Measurements from ENCODE around the gene TRIO. TPM values are rescaled to one million over a fixed set of nuclear protein-coding genes. Genes with fewer than 3 reads are reported as not detected.

The TRIO gene
- total and polyA plus RNA-seq, 2 of the 8 experiments (the other 6 are each of a cell fraction or from before 2014, with no cell fraction given) = 35.1 to 69.1 TPM

GRCh38 chr5:14510880-14511279, 367.7 kb downstream of the TRIO start:
- no peak for DNase-seq (ENCODE audit: low read depth in 1 of 2, low spot score in 2 of 2)
- 95% methylated on average over 6 of the region's 6 CpGs; no CpG with 5 or more reads in 1 of the 2 experiments for WGBS, 2 experiments (ENCODE audit: extremely low coverage in 1 of 2, insufficient coverage in 1 of 2, insufficient read length in 1 of 2, insufficient replicate concordance in 2 of 2, low coverage in 1 of 2, low lambda C conversion rate in 2 of 2, missing lambda C conversion rate in 1 of 2)

More at GRCh38 chr5:14510880-14511279, 367.7 kb downstream of the TRIO start:
- H4K20me1 ChIP-seq (replicated peaks in 1 of 2; ENCODE audit: control insufficient read depth in 1 of 2, insufficient read depth in 2 of 2, low read length in 2 of 2) = peaks cover 0 to 1% of the 10 kb centered on the region in 2 experiments
- no peaks in the 10 kb centered on the region for H3K79me1 ChIP-seq (ENCODE audit: low read depth, low read length)
- H3K27ac ChIP-seq (ENCODE audit: low read depth, low read length) = no peak overlapping the region
- CTCF ChIA-PET (ENCODE audit: partially characterized antibody) = interaction anchor here (0.9 to 6.5 kb wide), 5 partner anchors 12 to 143 kb away, joined by 3 to 51 read pairs (median 3); no protein-coding TSS in a partner anchor
- H4K8ac ChIP-seq (ENCODE audit: extremely low read depth, insufficient read depth, low read length) = no peak overlapping the region
- H3K4me3 ChIP-seq (ENCODE audit: extremely low read depth in 1 of 4, insufficient read depth in 2 of 4, low read depth in 3 of 4, low read length in 4 of 4) = no peak overlapping the region
- no peak overlapping the region for H2BK20ac ChIP-seq (ENCODE audit: low read length)
- TF ChIP-seq TBP (IDR thresholded peaks at IDR 0.05; ENCODE audit: low read depth, low read length) = no peak
- TF ChIP-seq BACH1 (IDR thresholded peaks at IDR 0.05; ENCODE audit: low read length) = no peak
- no peak for TF ChIP-seq RBBP5 (IDR thresholded peaks at IDR 0.05; ENCODE audit: borderline replicate concordance, low read depth, low read length)
- no peak for TF ChIP-seq MAX (IDR thresholded peaks at IDR 0.05)
- TF ChIP-seq NRF1 (IDR thresholded peaks at IDR 0.05; ENCODE audit: low read depth, low read length) = no peak
- TF ChIP-seq ATF2 (IDR thresholded peaks at IDR 0.05; ENCODE audit: low read length) = no peak
- H3K4me1 ChIP-seq (replicated peaks in 1 of 4; ENCODE audit: control insufficient read depth in 3 of 4, insufficient read depth in 4 of 4, low read length in 3 of 4) = no peaks in the 10 kb centered on the region; a peak in 1 of 7 replicates
- POLR2A ChIA-PET (ENCODE audit: partially characterized antibody) = interaction anchor here (1.2 kb wide), 1 partner anchor 14 kb away, joined by 3 read pairs; no protein-coding TSS in a partner anchor
- H2BK120ac ChIP-seq (replicated peaks; ENCODE audit: low read depth, low read length) = no peak overlapping the region
- no peaks in the 10 kb centered on the region for H3K27me3 ChIP-seq (replicated peaks in 1 of 4; ENCODE audit: control insufficient read depth in 3 of 4, extremely low read depth in 1 of 4, insufficient read depth in 3 of 4, low read length in 3 of 4)
- H3K56ac ChIP-seq (replicated peaks; ENCODE audit: insufficient read length, low read depth, low read length) = no peak overlapping the region
- H2BK12ac ChIP-seq (ENCODE audit: low read depth, low read length) = no peak overlapping the region; the same call in 1 of the 2 replicates
- H2AK5ac ChIP-seq (ENCODE audit: low read depth, low read length) = no peak overlapping the region
- no peak overlapping the region for H3K4me2 ChIP-seq (ENCODE audit: insufficient read depth in 1 of 2, low read depth in 2 of 2, low read length in 2 of 2)
- peaks cover 0 to 5% (median under 1%) of the 10 kb centered on the region in 4 experiments; a peak in 3 of 8 replicates for H3K36me3 ChIP-seq (ENCODE audit: control insufficient read depth in 2 of 4, insufficient read depth in 4 of 4, low read length in 3 of 4)
- no peak overlapping the region for H3K14ac ChIP-seq (ENCODE audit: insufficient read length)
- no peak overlapping the region for H4K5ac ChIP-seq (ENCODE audit: insufficient read length, low read depth, low read length)
- H3K23me2 ChIP-seq (ENCODE audit: low read depth, low read length) = no peaks in the 10 kb centered on the region
- no peak overlapping the region for H2BK15ac ChIP-seq (ENCODE audit: low read length)
- H3K4ac ChIP-seq (replicated peaks; ENCODE audit: insufficient read length, low read depth, low read length) = no peak overlapping the region
- H3K23ac ChIP-seq (ENCODE audit: insufficient read length) = no peak overlapping the region
- no peaks in the 10 kb centered on the region for H3K79me2 ChIP-seq (ENCODE audit: control insufficient read depth in 1 of 2, insufficient read depth in 2 of 2, low read length in 2 of 2)
- no peak overlapping the region for H2BK5ac ChIP-seq (ENCODE audit: low read depth, low read length)
- no peak overlapping the region for H2AFZ ChIP-seq (ENCODE audit: low read length)
- no peak for FAIRE-seq
- no peak overlapping the region for H3K18ac ChIP-seq (ENCODE audit: extremely low read depth, low read length)
- H3K9ac ChIP-seq (replicated peaks in 1 of 4; ENCODE audit: extremely low read depth in 1 of 4, low read depth in 3 of 4, low read length in 3 of 4) = no peak overlapping the region
- H4K91ac ChIP-seq (replicated peaks; ENCODE audit: insufficient read length, low read length) = no peak overlapping the region
- H3K9me3 ChIP-seq (ENCODE audit: insufficient read depth in 2 of 2, low read depth in 1 of 2, low read length in 1 of 2) = no peaks in the 10 kb centered on the region
